NCI-H460 (cell line): ENCODE measurements around the gene GSKIP. TPM values are rescaled to one million over a fixed set of nuclear protein-coding genes. Genes with fewer than 3 reads are reported as not detected.
A peak's percentile ranks its signal among the peaks of the same experiment; 100 is the strongest.

Experiments used
- DNase-seq: peaks from one replicate; pipeline ENCODE4 v3.0.0-alpha.2; 2016; ENCODE audit warnings: low read depth; ENCODE audit errors: extremely low read depth
- total RNA-seq: library from RNA; depleted of rRNA; stranded (reverse); fragments of >200 nt; shearing (Covaris generic); gene quantifications from 2 replicates; pipeline ENCODE4 v1.2.3, GENCODE V29; 2014

GSKIP gene
- total RNA-seq, 1 experiment from 2014 or later = 44.0 TPM

DNA sequence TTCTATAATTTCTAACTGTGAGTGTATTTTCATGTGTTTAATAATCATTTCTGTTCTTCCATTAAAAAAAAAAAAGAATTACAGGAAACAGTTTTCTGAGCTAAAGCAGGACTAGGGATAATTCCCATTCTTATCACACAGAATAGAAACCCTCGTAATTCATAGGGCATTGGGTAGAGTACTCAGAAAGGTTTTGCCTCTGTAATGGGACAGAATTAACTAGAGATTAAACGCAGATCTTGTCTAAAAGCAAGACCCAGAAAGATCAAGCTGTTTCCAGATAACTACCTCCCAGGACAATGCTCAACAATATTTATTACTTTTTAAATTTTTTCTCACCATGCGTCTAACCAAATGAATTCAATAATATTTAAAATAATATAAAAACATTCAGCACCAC lies 10.2 kb downstream of the GSKIP start:
- no peak for DNase-seq

DNA sequence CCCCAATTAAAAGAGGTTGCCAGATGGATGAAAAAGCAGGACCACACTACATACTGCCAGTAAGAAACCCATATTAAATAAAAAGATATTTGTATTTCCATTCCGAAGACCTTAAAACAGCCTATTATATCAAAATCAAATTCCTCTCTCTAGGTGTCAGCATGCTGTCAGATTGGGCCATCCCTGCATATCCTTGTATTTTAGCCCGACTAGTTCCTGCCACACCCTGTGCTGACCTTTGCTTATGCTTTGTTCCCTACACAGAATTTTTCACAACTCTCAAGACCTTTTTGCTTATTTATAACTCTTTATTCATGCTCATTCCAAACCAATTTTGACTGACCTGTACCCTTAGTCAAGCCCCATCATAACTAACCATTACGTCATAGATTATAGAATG lies 12.8 kb downstream of the GSKIP start:
- no peak for DNase-seq

DNA sequence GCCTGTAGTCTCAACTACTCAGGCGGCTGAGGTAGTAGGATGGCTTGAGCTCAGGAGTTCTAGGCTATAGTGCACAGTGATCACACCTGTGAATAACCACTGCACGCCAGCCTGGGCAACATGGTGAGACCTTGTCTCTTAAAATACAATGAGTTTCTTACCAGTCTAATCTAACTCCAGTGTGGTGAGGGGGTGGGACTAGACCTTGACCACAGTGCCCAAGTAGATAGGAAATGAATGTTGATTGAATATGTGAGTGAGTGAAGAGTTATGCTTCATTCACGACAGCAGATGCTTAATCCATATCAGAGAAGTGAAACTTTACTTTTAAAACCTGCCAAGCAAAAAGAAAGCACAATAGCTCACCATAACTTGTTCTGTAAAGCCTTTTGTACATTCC lies 17.4 kb downstream of the GSKIP start:
- no peak for DNase-seq

- no peak for DNase-seq
Measured at GRCh38 chr14:96383445-96383844, 20.1 kb downstream of the GSKIP start.

DNA sequence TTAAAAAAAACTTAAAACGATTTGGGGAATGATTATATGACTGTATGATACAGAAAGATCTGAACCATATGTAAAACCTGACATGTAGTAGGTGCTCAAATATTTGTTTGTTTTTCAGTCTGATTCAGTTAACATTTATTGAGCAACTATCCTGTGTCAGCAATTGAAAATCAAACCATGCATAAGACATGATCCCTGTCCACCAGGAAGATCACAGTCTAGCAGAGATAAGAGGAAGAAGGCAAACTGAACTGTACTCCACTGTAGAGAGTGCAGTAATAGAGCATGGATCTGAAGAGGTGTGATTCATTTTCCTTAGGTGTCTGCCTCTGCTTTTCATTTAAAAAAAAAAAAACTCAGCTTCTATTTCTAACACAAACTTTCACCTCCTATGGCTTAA lies 20.7 kb downstream of the GSKIP start:
- no peak for DNase-seq

GRCh38 chr14:96384740-96385139 lies 21.4 kb downstream of the GSKIP start:
- no peak for DNase-seq

DNA sequence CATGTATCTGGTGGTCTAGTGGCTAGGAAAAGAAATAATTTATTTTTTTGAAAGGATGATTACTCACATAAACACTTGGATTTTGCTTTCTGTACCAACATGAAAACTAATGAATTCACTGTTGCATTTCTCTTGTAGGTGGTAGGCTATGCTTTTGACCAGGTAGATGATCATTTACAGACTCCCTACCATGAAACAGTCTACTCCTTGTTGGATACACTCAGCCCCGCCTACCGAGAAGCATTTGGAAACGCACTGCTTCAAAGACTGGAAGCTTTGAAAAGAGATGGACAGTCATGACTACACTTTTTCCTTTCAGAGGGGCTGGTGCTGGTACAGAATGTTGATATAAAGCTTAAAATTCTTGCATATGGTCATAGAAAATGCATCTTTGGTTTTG lies 22.1 kb downstream of the GSKIP start:
- no peak for DNase-seq

GRCh38 chr14:96390965-96391292 lies 27.6 kb downstream of the GSKIP start:
- DNase-seq = no peak

GRCh38 chr14:96391293-96392118 lies 28.2 kb downstream of the GSKIP start:
- DNase-seq = peak; percentile 94

- DNase-seq = no peak
Measured at GRCh38 chr14:96393071-96393691, 29.9 kb downstream of the GSKIP start.

DNA sequence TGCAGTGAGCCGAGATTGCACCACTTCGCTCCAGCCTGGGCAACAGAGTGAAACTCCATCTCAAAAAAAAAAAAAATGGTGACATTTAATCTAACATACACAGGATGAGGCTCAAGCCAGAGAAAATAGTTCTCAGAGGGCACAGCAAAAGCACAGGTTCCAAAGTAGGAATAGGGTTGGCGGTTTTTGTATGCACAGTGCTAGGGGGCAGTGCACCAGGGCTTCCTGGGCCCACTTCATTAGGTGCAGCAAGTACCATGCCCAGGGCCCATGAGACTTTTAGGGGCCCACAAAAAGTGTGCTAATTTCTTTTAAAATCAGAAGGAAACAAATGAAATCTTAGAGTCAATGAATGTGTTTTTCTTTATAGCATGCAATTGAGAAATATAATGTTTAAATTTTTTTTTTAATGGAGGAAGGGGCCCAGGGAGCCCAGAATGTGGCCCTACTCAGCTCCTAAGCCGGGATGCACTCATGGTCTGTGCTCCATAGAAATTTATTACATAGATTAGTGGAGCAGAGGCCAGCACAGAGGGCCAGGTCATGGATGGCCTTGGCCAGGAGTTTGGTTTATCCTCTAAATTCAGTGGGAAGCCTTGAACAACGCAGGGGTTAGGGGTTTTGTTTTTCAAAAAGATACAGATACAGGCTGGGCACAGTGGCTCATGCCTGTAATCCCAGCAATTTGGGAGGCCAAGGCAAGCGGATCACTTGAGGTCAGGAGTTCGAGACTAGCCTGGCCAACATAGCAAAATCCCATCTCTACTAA lies 30.9 kb downstream of the GSKIP start:
- no peak for DNase-seq

DNA sequence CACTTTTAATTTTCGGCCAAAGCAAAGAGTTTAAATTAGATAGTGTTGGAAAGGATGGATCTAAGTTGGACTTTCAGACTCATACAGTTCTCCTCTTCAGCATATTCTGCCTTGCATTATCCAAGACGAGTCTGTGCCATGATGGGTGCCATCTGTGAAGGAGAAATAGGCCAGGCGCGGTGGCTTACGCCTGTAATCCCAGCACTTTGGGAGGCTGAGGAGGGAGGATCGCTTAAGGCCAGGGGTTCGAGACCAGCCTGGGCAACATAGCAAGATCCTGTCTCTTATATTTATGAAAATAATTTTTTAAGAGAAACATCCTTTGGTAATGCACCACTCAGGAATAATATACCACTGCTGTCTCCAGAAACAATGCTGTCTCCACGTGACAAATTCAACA lies 35.1 kb downstream of the GSKIP start:
- no peak for DNase-seq

- DNase-seq = no peak
Measured at GRCh38 chr14:96398921-96399320, 35.6 kb downstream of the GSKIP start.

GRCh38 chr14:96399405-96399804 lies 36.1 kb downstream of the GSKIP start:
- no peak for DNase-seq

GRCh38 chr14:96400495-96400894 lies 37.2 kb downstream of the GSKIP start:
- DNase-seq = no peak

DNA sequence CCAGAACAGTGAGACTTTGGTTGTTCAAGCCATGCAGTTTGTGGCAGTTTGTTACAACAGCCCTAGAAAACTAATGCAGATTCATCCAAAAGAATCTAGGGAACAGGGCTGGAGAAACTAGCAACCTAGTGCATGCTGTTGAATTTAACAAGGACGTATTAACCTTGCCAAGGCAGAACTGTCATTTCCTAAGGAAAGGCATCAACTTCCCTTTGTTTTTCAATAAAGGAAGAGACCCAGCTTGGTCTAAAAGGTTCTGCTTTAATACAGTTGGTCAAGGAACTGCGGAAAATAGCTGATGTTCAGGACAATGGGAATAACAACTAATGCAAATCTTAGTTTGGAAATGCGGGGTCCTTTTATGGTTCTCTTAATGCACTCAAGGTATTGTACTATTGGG lies 40.1 kb downstream of the GSKIP start:
- DNase-seq = no peak

DNA sequence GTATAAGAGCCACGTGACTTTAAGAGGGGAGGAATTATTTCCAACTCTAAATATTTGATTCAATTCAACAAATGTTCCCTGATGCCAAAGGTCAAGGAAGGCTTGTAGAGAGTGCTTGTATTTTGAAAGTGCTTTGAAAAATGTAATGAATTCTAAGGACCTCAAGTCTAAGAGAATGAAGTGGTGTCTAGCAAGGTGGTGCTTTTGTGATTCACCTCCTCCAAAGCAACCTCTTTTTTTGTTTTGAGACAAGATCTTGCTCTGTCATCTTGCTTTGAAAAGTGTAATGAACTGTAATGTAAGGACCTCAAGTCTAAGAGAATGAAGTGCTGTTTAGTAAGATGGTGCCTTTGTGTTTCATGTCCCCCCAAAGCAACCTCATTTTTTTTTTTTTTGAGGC lies 42.4 kb downstream of the GSKIP start:
- DNase-seq = no peak

DNA sequence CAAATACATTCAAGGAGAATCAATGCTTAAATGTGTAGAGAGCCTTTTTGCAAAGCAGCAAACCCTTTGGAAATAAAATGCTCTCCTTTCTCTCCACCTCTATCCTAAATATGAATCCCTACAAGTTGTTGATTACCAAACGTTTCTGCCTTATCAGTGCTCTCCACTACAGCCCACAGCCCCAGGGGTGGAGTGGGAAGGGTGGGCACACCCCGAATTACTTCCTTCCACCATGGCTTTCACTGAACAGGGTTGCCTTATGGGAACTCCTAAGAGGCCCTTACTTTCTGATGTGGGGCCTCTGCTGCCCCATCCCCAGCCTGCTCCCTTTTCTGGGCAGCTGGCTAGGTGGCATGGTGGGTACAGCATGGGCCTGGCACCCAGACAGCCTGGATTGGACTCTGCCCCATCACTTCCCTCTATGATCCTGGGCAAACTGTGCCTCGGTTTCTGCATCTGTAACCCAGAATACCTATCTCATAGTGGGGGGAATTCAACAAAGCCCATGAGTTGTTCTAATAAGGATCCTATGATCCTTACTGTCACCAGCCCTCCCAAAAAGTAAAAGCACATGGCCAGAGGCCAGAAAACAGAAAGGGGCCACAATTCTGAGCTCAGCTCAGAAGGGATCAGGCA lies 44.7 kb downstream of the GSKIP start:
- no peak for DNase-seq

DNA sequence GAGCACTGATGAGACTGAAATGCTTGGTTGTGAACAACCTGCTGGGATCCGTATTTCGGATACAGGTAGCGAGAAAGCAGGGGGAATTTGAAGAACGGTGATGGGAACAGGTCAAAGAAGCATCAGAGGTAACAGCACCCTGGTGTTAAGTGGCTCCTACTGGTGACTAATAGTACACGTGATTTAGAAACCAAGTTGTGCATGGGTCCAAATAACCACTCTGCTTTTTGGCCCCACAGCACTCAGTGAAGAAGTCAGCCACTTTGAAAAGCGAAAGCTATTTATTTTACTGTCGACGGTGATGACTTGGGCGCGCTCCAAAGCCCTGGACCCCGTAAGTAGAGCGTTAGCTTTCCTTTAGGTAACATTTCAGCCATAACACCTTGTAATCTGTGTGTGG lies 45.3 kb downstream of the GSKIP start:
- no peak for DNase-seq

DNA sequence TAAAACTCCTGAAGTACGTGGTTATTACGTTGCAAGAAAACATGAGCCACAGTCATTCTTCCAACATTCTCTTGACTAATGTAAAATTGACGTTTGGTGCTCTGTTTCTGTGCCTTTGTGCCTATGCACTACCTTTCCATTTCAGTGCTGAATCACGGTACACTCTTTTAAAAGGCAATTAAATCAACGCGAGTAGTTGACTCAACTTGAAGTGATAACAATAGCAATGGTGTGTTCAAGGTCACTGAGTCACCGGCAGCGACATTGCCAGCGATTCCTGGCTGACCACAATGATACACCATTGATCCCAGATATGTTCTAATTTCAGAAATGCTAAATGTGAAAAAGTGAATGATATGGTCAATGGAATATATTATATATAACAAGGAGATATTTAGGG lies 46.4 kb downstream of the GSKIP start:
- DNase-seq = no peak

DNA sequence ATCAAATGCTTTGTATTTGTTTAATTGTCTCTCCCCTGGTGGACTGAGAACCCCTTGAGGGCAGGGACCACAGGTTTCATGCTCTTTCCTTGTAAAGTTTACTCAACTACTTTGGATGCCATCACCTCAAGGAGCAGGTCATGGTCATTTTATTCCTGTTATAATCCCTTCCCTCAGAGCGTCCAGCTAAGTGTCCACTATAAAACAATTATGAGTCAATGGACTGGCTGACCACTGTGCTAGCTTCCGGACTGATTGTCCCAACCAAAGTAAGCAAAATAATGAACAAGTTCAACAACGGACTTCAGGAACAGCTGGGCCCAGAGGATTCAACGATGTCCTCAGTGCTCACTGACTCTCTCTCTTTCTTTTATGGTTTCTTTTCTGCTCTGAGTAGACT lies 46.8 kb downstream of the GSKIP start:
- no peak for DNase-seq
